Activated CD4-positive, alpha-beta memory T cell treated with anti-CD3 and anti-CD28 coated beads for 36 hours (primary cell): ENCODE measurements around the gene OTOGL. TPM values are rescaled to one million over a fixed set of nuclear protein-coding genes. Genes with fewer than 3 reads are reported as not detected.

Experiments used
- CTCF ChIA-PET: fragments of 350-600 bp; sonication (Branson Sonifier 250); formaldehyde crosslinking; loops from one replicate; lab custom pipeline; 2021; ENCODE audit warnings: antibody characterized with exemption, inconsistent platforms; lab: Charles Lee
- POLR2A ChIA-PET: fragments of 350-600 bp; sonication (Branson Sonifier 250); formaldehyde crosslinking; loops from one replicate; lab custom pipeline; 2021; ENCODE audit warnings: antibody characterized with exemption; lab: Charles Lee
- DNase-seq: peaks from one replicate; pipeline ENCODE4 v3.0.0-alpha.2; 2020
- H3K27ac Mint-ChIP-seq: one replicate; pipeline ENCODE4 v1.8.0; 2021; ENCODE audit warnings: mixed read lengths
- H3K27me3 Mint-ChIP-seq: one replicate; pipeline ENCODE4 v1.8.0; 2021; ENCODE audit warnings: mixed read lengths
- H3K36me3 Mint-ChIP-seq: one replicate; pipeline ENCODE4 v1.8.0; 2021; ENCODE audit warnings: mixed read lengths
- H3K4me1 Mint-ChIP-seq: one replicate; pipeline ENCODE4 v1.8.0; 2021; ENCODE audit warnings: low read depth, mixed read lengths
- H3K4me3 Mint-ChIP-seq: one replicate; pipeline ENCODE4 v1.8.0; 2021; ENCODE audit warnings: mild to moderate bottlenecking, mixed read lengths
- H3K9me3 Mint-ChIP-seq: one replicate; pipeline ENCODE4 v1.8.0; 2021; ENCODE audit warnings: mixed read lengths
- intact Hi-C: fragments of 100-400 bp; cut with micrococcal nuclease; formaldehyde crosslinking; loops from one replicate; pipeline ENCODE4 v1.15.1; 2023
- total RNA-seq, 2 experiments: library from RNA; stranded (reverse); gene quantifications; one replicate each; pipeline ENCODE4 v1.2.3, GENCODE V29; 2021

Gene OTOGL
- total RNA-seq, 2 experiments from 2014 or later: not detected

DNA sequence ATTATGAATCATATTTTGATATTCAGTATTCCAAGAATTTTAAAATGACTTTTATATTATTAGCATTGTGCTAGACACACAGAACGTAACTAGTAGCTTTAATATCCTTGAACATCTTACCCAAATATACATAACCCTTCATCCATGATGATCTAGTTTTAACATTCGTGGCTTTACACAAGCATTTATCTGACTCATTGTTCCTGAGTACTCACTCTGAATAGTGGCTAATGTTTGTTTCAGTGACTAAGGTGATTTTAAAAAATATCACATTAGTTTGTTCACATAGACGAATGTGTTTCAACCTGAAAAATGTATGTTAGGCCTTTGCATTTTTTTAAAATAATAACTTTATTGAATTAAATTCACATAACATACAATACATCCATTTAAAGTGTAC is 264.7 kb downstream of the OTOGL start:
- POLR2A ChIA-PET: no interaction called here
- Mint-ChIP-seq H3K4me3 (no peak overlapping the region), H3K27ac (no peak overlapping the region), H3K36me3 (no peaks in the 10 kb centered on the region), H3K9me3 (peaks cover 6% of the 10 kb centered on the region), H3K27me3 (no peaks in the 10 kb centered on the region), H3K4me1 (no peaks in the 10 kb centered on the region)
- CTCF ChIA-PET: no interaction called here
- intact Hi-C loops: no loop called here
- no peak for DNase-seq

DNA sequence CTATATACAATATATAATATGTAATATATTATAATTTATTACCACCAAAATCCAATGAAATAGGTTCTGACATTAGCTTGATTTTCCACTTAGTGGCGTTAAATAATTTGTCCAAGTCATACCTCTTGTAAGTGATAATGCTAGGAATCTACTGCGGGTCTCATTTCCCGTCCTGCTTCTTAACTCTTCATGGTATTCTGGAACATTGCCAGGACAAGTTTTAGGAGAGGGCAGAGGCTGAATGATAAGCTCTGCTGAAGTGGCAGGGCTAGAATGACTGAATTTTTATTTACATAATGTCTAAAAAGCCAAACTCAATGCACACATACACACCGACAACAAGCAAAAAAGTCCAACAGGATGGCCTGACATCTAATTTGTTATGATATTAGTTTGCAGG is 274.3 kb downstream of the OTOGL start:
- H3K27ac Mint-ChIP-seq: no peak overlapping the region
- DNase-seq: no peak
- H3K9me3 Mint-ChIP-seq: no peaks in the 10 kb centered on the region
- no peaks in the 10 kb centered on the region for H3K4me1 Mint-ChIP-seq
- intact Hi-C loops: no loop called here
- H3K4me3 Mint-ChIP-seq: no peak overlapping the region
- no peaks in the 10 kb centered on the region for H3K27me3 Mint-ChIP-seq
- ChIA-PET CTCF (no interaction called here), POLR2A (no interaction called here)
- H3K36me3 Mint-ChIP-seq: no peaks in the 10 kb centered on the region

DNA sequence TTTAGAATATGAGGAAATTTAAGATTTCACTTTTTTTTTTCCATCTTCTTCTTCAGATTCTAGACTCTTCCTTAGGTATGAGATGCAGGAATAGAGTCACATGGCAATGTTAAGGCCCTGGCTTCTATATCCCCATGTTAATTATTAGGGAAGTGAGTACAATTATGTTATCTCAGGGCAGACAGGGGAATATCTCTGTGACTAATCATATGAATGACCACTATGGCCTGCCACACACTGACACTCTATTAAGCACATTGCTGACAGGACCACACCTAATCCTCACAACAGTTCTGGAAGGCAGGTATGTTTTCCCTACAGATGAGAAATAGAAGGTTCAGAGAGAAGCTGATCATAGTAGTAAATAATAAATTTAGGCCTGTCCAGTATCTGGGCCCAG is 275.3 kb downstream of the OTOGL start:
- H3K9me3 Mint-ChIP-seq: no peaks in the 10 kb centered on the region
- no peaks in the 10 kb centered on the region for H3K36me3 Mint-ChIP-seq
- ChIA-PET POLR2A (no interaction called here), CTCF (no interaction called here)
- no peak overlapping the region for H3K4me3 Mint-ChIP-seq
- no peaks in the 10 kb centered on the region for H3K4me1 Mint-ChIP-seq
- intact Hi-C loops: no loop called here
- no peak overlapping the region for H3K27ac Mint-ChIP-seq
- no peaks in the 10 kb centered on the region for H3K27me3 Mint-ChIP-seq
- no peak for DNase-seq

DNA sequence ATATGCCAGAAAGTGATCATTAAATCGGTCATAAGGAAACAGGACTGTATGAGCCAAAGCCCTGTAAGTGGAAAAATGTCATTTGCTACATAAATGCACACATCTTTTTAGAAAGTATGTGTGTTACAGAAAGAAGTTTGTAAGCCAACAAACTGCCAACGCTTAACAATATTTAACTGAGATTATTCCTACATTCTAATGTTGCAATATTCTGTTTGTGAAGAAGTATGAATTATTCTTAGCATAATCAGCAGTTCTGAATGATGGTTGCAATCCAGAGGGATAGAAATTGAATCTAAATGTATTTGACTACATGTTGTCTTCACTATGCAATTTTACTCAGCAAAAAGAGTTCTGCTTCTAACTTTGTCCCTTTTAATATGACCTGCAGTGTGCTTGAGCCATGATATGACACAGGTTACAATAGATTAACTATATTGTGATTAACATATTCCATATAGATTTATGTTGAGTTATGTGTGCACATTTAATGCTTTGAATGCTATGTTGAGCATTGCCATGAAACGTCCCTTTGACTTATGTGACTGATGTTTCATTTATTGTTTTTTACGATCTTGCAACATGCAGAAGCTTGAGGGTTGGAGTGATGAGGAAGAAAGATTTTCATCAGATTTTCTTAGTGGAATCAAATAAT is 277.9 kb downstream of the OTOGL start:
- CTCF ChIA-PET: no interaction called here
- Mint-ChIP-seq H3K27me3 (no peaks in the 10 kb centered on the region), H3K9me3 (no peaks in the 10 kb centered on the region), H3K4me1 (no peaks in the 10 kb centered on the region), H3K36me3 (no peaks in the 10 kb centered on the region), H3K4me3 (no peak overlapping the region), H3K27ac (no peak overlapping the region)
- no peak for DNase-seq
- intact Hi-C loops: no loop called here
- POLR2A ChIA-PET: no interaction called here

DNA sequence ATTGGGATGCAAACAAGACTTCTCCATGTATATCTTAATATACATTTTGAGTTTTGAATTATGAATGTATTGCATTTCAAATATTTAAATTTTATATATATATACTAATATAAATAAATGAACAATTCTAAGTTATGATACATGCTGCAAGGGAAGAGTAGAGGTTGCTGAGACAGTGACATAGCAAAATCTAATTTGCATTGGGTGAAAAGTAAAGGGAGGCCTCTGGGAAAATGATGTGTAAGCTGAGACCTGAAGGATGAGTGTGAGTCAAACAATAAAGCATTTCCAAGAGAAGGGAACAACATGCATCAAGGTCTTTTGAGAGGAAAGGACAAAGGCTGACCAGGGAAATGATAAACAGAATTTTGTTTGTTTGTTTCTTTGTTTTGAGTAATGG is 281.8 kb downstream of the OTOGL start:
- DNase-seq: no peak
- no peaks in the 10 kb centered on the region for H3K4me1 Mint-ChIP-seq
- no peaks in the 10 kb centered on the region for H3K36me3 Mint-ChIP-seq
- H3K4me3 Mint-ChIP-seq: no peak overlapping the region
- CTCF ChIA-PET: no interaction called here
- intact Hi-C loops: no loop called here
- no peak overlapping the region for H3K27ac Mint-ChIP-seq
- H3K9me3 Mint-ChIP-seq: no peaks in the 10 kb centered on the region
- POLR2A ChIA-PET: no interaction called here
- H3K27me3 Mint-ChIP-seq: no peaks in the 10 kb centered on the region

DNA sequence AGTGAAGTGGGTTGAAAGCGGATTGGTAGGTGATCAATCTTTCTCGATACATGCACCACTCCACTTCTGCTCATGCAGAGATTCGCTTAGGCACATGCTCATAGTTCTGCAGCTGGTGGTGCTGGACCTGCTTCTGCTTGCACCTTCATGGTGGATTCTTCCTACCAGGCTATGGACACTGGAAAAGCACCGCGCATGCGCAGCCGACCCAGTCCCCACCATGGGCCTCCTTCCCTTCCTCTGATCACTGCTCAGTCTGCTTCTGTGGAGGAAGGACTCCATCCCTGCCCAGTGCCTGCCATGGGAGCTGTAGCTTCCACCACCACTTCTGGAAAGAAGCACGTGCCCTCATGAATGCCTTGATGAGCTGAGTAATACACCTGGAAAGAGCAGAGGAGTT is 282.9 kb downstream of the OTOGL start:
- intact Hi-C loops: no loop called here

DNA sequence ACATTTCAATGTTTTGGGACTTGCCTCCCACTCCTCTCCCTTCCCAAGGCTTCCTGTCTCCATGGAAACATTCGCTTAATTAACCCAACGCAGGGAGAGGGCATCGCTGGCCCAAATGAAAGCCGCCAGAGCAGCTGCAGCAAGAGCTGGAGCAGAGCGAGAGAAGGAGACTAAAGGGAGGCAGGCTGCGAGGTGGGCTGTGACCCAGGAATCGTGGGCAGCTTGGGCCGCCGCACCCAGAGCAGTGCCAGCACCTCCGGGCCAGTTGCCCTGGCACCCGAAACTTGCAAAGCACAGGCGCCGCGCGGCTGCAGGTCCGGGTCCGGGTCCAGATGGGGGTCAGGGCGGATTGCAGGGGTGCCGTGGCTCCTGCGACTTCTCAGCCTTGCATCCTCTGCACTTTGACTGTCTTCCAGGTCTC is 301.2 kb downstream of the OTOGL start:
- no peak overlapping the region for H3K27ac Mint-ChIP-seq
- no peak for DNase-seq
- H3K9me3 Mint-ChIP-seq: no peaks in the 10 kb centered on the region
- H3K27me3 Mint-ChIP-seq: no peaks in the 10 kb centered on the region
- POLR2A ChIA-PET: no interaction called here
- H3K36me3 Mint-ChIP-seq: no peaks in the 10 kb centered on the region
- CTCF ChIA-PET: no interaction called here
- intact Hi-C loops: no loop called here
- H3K4me1 Mint-ChIP-seq: no peaks in the 10 kb centered on the region
- no peak overlapping the region for H3K4me3 Mint-ChIP-seq

More for the DNA sequence above, 282.9 kb downstream of the OTOGL start:
- ChIA-PET POLR2A (no interaction called here), CTCF (no interaction called here)
- Mint-ChIP-seq H3K27me3 (no peaks in the 10 kb centered on the region), H3K4me3 (no peak overlapping the region), H3K27ac (no peak overlapping the region), H3K9me3 (no peaks in the 10 kb centered on the region), H3K36me3 (no peaks in the 10 kb centered on the region), H3K4me1 (no peaks in the 10 kb centered on the region)
- no peak for DNase-seq

DNA sequence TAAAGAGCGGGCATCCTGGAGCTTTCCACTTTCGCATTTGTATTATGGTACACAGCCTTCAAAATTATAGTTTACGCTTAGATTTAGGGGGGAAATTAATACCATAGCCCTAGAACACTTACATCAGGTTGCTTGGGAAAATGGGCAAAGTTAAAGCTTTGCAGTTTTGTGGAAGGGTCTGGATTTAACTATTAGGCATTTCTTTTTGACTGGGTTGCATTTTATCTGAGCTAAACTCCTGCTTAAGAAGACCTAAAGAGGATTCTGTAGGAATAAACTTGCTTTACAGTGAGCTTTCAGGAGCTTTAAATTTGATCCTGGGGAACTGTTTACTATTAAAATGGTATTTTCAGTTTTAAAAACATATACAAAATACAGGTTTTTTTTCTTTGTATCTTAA is 301.9 kb downstream of the OTOGL start:
- no peak for DNase-seq
- H3K27ac Mint-ChIP-seq: no peak overlapping the region
- H3K4me1 Mint-ChIP-seq: no peaks in the 10 kb centered on the region
- H3K9me3 Mint-ChIP-seq: no peaks in the 10 kb centered on the region
- intact Hi-C loops: no loop called here
- ChIA-PET POLR2A (no interaction called here), CTCF (no interaction called here)
- H3K36me3 Mint-ChIP-seq: no peaks in the 10 kb centered on the region
- H3K27me3 Mint-ChIP-seq: no peaks in the 10 kb centered on the region
- no peak overlapping the region for H3K4me3 Mint-ChIP-seq

DNA sequence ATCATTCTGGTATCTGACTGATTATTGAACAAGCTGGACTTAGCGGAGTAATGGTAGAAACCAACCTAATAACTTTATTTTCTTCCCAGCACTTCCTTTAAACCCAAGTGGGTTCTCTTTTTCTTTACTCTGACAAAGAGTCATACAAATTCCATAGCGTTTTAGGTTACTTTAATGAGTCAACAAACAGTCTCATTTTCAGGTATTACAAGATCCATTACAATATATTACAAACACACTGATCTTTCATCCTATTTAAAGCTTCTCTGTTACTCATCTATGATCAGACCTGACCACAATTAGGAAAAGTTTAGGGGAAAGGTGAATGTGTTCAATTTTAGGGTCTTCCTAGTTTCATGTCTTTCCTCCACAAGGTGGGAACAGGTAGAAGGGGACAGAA is 305.3 kb downstream of the OTOGL start:
- POLR2A ChIA-PET: no interaction called here
- no peaks in the 10 kb centered on the region for H3K36me3 Mint-ChIP-seq
- CTCF ChIA-PET: no interaction called here
- intact Hi-C loops: no loop called here
- H3K9me3 Mint-ChIP-seq: no peaks in the 10 kb centered on the region
- no peak overlapping the region for H3K27ac Mint-ChIP-seq
- H3K4me3 Mint-ChIP-seq: no peak overlapping the region
- no peaks in the 10 kb centered on the region for H3K27me3 Mint-ChIP-seq
- H3K4me1 Mint-ChIP-seq: no peaks in the 10 kb centered on the region
- no peak for DNase-seq

DNA sequence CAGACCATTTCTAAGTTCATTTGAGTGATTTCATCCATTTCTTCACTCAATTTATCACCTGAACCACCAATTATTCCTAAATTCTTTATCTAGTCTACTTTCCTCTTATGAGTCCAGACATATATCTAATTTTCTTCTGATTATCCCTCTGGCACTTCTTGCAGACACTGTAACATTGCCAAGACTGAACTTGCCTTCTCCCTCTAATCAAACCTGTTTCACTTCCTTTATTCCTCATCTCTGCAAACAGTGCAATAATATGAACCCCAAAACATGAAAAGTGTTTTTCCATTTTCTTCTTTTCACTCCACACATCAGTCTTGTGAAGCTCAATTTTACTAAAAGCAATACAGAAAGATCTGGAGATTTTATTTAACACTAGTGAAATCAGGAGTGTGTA is 306.9 kb downstream of the OTOGL start:
- H3K4me3 Mint-ChIP-seq: no peak overlapping the region
- H3K27ac Mint-ChIP-seq: no peak overlapping the region
- CTCF ChIA-PET: no interaction called here
- no peaks in the 10 kb centered on the region for H3K27me3 Mint-ChIP-seq
- H3K4me1 Mint-ChIP-seq: no peaks in the 10 kb centered on the region
- DNase-seq: no peak
- intact Hi-C loops: no loop called here
- POLR2A ChIA-PET: no interaction called here
- H3K9me3 Mint-ChIP-seq: no peaks in the 10 kb centered on the region
- H3K36me3 Mint-ChIP-seq: no peaks in the 10 kb centered on the region

DNA sequence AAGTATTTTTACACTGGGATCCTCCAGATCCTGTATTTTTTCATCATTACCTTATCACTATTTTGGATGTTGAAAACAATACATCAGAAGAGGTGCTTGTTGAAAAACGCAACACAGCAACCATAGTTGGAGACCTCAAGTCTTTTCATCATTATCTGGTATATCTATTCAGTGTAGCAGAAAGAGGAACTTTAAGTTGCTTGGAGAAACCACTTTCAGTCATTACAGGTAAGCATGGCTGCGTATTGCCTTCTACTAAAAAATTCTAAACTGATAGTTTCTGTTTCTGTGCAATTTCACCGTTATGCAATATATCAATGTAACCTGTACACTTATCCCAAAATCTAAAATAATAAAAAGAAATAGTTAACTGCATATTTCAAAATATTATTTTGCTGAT is 312.4 kb downstream of the OTOGL start:
- intact Hi-C loops: loop anchor here (2.0 kb wide), 3 partner anchors 351 to 1215 kb away; no protein-coding TSS in a partner anchor
- no peak overlapping the region for H3K4me3 Mint-ChIP-seq
- H3K4me1 Mint-ChIP-seq: no peaks in the 10 kb centered on the region
- no peak overlapping the region for H3K27ac Mint-ChIP-seq
- no peaks in the 10 kb centered on the region for H3K27me3 Mint-ChIP-seq
- DNase-seq: no peak
- CTCF ChIA-PET: interaction anchor here (0.6 to 0.7 kb wide), 2 partner anchors 16 to 200 kb away, joined by 3 to 4 read pairs; no protein-coding TSS in a partner anchor
- no peaks in the 10 kb centered on the region for H3K36me3 Mint-ChIP-seq
- no peaks in the 10 kb centered on the region for H3K9me3 Mint-ChIP-seq
- POLR2A ChIA-PET: no interaction called here

DNA sequence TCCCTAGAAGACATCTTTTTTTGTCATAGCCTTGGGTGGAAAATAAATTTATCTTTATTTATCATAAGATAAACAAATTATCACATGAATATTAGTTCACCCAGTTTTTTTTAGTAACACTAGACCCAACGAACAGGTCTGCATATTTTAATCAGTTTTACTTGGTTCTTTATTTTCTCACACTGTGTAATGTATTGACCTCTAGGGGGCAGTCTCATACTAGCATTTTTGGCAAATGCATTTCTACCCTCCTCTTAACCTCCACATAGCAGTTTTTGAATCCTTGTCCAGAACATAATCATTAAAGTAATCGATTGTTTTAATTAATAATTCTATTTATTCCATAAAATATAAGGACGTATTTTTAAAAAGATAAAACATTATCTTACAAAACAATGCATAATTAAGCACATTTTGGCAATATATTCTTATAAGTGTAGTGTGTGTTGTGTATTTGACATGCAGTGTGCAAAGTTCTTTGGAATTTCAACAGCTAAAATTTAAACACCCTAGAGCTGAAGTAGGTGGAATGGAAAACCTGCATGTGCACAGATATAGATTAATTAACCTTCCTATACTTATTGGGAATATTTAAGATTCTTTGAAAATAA is 313.1 kb downstream of the OTOGL start:
- H3K27ac Mint-ChIP-seq: no peak overlapping the region
- no peak for DNase-seq
- H3K36me3 Mint-ChIP-seq: no peaks in the 10 kb centered on the region
- no peaks in the 10 kb centered on the region for H3K27me3 Mint-ChIP-seq
- H3K4me3 Mint-ChIP-seq: no peak overlapping the region
- CTCF ChIA-PET: interaction anchor here (0.6 to 0.7 kb wide), 2 partner anchors 17 to 199 kb away, joined by 3 to 4 read pairs; no protein-coding TSS in a partner anchor
- no peaks in the 10 kb centered on the region for H3K4me1 Mint-ChIP-seq
- POLR2A ChIA-PET: no interaction called here
- intact Hi-C loops: loop anchor here (2.0 kb wide), 3 partner anchors 350 to 1214 kb away; no protein-coding TSS in a partner anchor
- no peaks in the 10 kb centered on the region for H3K9me3 Mint-ChIP-seq

DNA sequence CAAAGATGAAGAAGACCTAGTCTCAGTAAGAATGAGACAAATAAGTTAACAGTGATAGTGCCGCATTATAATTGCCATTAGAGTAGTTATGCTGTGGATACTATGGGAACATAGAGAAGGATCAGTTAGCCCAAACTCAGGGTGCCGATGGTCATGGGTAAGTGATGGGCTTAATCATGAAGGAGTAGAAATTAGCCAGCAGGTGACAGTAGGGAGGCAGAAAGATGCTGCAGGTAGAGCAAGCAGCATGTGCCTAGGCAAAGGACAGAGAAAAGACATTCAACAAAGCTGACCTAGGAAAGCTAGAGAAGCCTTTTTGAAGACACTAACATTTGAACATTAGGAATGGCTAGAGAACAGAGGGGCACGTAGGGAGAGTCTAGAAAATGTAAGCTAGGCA is 314.1 kb downstream of the OTOGL start:
- ChIA-PET CTCF (interaction anchor here (1.2 kb wide), 1 partner anchor 20 kb away, joined by 3 read pairs; no protein-coding TSS in a partner anchor), POLR2A (no interaction called here)
- H3K4me3 Mint-ChIP-seq: no peak overlapping the region
- DNase-seq: no peak
- intact Hi-C loops: loop anchor here (2.0 kb wide), 3 partner anchors 349 to 1213 kb away; no protein-coding TSS in a partner anchor
- H3K27me3 Mint-ChIP-seq: no peaks in the 10 kb centered on the region
- H3K9me3 Mint-ChIP-seq: no peaks in the 10 kb centered on the region
- H3K27ac Mint-ChIP-seq: no peak overlapping the region
- H3K4me1 Mint-ChIP-seq: no peaks in the 10 kb centered on the region
- H3K36me3 Mint-ChIP-seq: no peaks in the 10 kb centered on the region
